Measurements from ENCODE around the gene MEOX2. TPM values are rescaled to one million over a fixed set of nuclear protein-coding genes. Genes with fewer than 3 reads are reported as not detected.

The MEOX2 gene
- total and polyA plus RNA-seq, 4 donors = 2.6 to 21.3 (median 11.5) TPM

DNA sequence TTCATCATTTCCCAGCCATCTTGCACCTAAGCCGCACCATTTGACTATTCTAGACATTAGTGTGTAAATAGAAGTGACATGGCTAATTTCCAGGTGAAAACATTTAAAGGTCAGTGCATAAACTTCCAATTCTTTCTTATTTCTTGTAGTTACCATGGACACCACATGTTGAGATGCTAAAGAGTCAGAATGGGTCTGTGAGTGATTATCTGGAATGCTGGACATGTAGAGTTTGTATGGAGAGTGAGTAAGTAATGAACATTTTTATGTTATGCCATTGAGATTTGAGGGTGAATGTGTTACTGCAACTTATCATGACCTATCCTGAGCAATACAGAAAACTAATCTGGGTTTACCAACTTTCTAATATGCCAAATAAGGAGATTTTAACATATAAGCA, 60.4 kb downstream of the MEOX2 start:
- H3K27ac ChIP-seq (ENCODE audit: low read depth, low read length) = no peak overlapping the region
- H3K27me3 ChIP-seq (ENCODE audit: control insufficient read depth, insufficient read depth, low read length) = no peaks in the 10 kb centered on the region
- no peaks in the 10 kb centered on the region for H3K36me3 ChIP-seq (ENCODE audit: control insufficient read depth, insufficient read depth, low read length)
- no peak for DNase-seq (ENCODE audit: low read depth in 4 of 6, low spot score in 6 of 6)
- no CpG with 5 or more reads among the region's 1 CpG for WGBS (ENCODE audit: insufficient coverage)
- no peaks in the 10 kb centered on the region for H3K4me1 ChIP-seq (ENCODE audit: control insufficient read depth, insufficient read depth, low read length)
- H3K9me3 ChIP-seq (ENCODE audit: control insufficient read depth, insufficient read depth, low read length) = no peaks in the 10 kb centered on the region
- no peak overlapping the region for H3K4me3 ChIP-seq (ENCODE audit: low read depth, low read length)

- Histone ChIP-seq H3K9me3 (ENCODE audit: control insufficient read depth, insufficient read depth, low read length) (no peaks in the 10 kb centered on the region), H3K27ac (ENCODE audit: low read depth, low read length) (no peak overlapping the region), H3K4me1 (ENCODE audit: control insufficient read depth, insufficient read depth, low read length) (no peaks in the 10 kb centered on the region), H3K27me3 (ENCODE audit: control insufficient read depth, insufficient read depth, low read length) (no peaks in the 10 kb centered on the region), H3K4me3 (ENCODE audit: low read depth, low read length) (no peak overlapping the region), H3K36me3 (ENCODE audit: control insufficient read depth, insufficient read depth, low read length) (no peaks in the 10 kb centered on the region)
- DNase-seq (ENCODE audit: low read depth in 4 of 6, low spot score in 6 of 6) = peak in 1 of 6 donors; percentile 40
- 100% methylated on average over 1 of the region's 1 CpG for WGBS (ENCODE audit: insufficient coverage)
These were observed 61.0 kb downstream of the MEOX2 start for GRCh38 chr7:15625466-15625865.

DNA sequence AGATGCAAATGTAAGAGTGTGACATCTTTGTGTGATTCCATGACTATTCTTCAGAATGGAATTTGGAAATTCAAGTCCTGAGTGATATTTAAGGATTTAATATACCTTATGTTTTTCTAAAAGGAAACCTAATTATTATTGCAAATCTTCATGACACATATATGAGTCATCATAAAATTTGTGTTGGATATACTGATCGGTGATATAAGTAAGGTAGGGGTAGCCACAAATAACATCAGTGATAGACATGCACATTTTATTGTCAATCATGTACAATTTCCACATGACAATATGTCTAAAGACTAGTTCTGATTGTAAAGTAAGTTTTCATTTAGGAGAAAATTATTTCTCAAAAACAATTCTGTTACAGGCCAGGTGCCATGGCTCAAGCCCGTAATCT, 65.0 kb downstream of the MEOX2 start:
- no peaks in the 10 kb centered on the region for H3K36me3 ChIP-seq (ENCODE audit: control insufficient read depth, insufficient read depth, low read length)
- H3K27ac ChIP-seq (ENCODE audit: low read depth, low read length) = no peak overlapping the region
- no peaks in the 10 kb centered on the region for H3K27me3 ChIP-seq (ENCODE audit: control insufficient read depth, insufficient read depth, low read length)
- H3K9me3 ChIP-seq (ENCODE audit: control insufficient read depth, insufficient read depth, low read length) = no peaks in the 10 kb centered on the region
- DNase-seq (ENCODE audit: low read depth in 4 of 6, low spot score in 6 of 6) = no peak
- no peaks in the 10 kb centered on the region for H3K4me1 ChIP-seq (ENCODE audit: control insufficient read depth, insufficient read depth, low read length)
- no peak overlapping the region for H3K4me3 ChIP-seq (ENCODE audit: low read depth, low read length)
- WGBS (ENCODE audit: insufficient coverage) = 78% methylated on average over 1 of the region's 2 CpGs

DNA sequence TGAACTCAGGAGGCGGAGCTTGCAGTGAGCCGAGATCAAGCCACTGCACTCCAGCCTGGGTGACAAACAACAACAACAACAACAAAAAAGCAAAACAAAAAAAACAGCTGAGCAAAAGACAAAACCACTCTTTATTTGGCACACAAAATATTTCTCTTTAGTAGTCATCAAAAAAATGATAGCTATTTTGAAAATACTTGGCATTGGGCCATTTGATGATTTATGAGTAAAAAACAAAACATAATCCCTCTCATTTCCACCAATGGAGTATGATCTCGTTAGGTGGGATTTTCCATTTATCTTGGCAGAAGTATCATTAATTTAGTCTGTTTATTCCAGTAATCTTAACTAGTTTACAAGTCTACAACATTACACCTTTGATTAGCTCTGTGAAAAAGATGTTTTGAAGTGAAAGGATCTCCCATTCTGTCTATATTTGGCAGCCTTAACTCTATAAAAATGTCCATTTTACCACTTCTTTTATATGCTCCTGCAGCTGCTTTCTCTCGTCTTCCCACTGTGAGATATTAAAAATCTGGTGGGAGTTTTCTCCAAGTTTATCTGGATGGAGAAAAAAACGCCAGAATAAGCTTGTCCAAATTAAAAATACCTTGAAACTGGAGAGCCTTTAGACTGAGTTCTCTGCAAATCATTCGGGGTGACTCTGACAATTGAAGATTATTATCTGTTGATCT, 65.8 kb downstream of the MEOX2 start:
- DNase-seq (ENCODE audit: low read depth in 4 of 6, low spot score in 6 of 6) = no peak
- H3K27me3 ChIP-seq (ENCODE audit: control insufficient read depth, insufficient read depth, low read length) = no peaks in the 10 kb centered on the region

DNA sequence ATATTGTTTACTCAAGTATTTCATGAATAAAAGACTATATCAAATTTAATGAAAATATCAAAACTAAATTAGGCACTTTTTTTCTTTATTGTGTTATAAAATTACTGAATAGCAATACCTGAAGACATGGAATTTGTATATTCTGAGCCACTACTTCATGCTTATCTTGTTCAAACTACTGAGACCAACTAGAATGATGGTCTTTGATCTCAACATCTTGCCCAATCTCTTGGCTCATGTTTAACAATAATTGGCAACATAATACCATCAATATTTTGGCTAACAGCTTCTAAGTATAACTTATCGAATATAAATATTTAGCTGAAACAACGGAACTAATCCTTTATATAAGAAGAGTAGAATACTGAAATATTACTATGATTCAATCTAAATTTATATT, 68.2 kb downstream of the MEOX2 start:
- Histone ChIP-seq H3K9me3 (ENCODE audit: control insufficient read depth, insufficient read depth, low read length) (no peaks in the 10 kb centered on the region), H3K27me3 (ENCODE audit: control insufficient read depth, insufficient read depth, low read length) (no peaks in the 10 kb centered on the region), H3K27ac (ENCODE audit: low read depth, low read length) (no peak overlapping the region), H3K4me3 (ENCODE audit: low read depth, low read length) (no peak overlapping the region), H3K36me3 (ENCODE audit: control insufficient read depth, insufficient read depth, low read length) (no peaks in the 10 kb centered on the region), H3K4me1 (ENCODE audit: control insufficient read depth, insufficient read depth, low read length) (no peaks in the 10 kb centered on the region)
- DNase-seq (ENCODE audit: low read depth in 4 of 6, low spot score in 6 of 6) = no peak
- WGBS (ENCODE audit: insufficient coverage) = no CpG with 5 or more reads among the region's 2 CpGs

More for the DNA sequence above, 65.8 kb downstream of the MEOX2 start:
- Histone ChIP-seq H3K36me3 (ENCODE audit: control insufficient read depth, insufficient read depth, low read length) (no peaks in the 10 kb centered on the region), H3K27ac (ENCODE audit: low read depth, low read length) (no peak overlapping the region), H3K4me1 (ENCODE audit: control insufficient read depth, insufficient read depth, low read length) (no peaks in the 10 kb centered on the region), H3K9me3 (ENCODE audit: control insufficient read depth, insufficient read depth, low read length) (no peaks in the 10 kb centered on the region), H3K4me3 (ENCODE audit: low read depth, low read length) (no peak overlapping the region)
- 92% methylated on average over 2 of the region's 6 CpGs for WGBS (ENCODE audit: insufficient coverage)

DNA sequence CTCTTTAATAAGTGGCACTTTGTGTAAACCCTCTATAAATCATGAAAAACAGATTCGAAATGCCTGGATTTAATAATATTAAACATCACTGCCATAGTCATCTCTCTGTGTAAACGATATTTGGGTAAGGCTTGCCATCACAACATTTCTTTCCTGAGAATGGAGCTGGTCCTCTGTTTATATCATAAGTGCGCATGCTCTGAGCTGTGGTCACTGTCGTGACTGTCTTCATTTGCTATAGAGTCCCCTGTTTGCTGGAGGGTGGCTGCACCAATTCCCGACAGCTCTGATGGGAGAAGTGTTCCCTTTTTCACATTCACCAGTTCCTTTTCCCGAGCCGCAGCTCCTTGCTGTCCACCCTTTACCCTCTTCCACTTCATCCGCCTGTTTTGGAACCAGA, 74.3 kb downstream of the MEOX2 start:
- no peaks in the 10 kb centered on the region for H3K9me3 ChIP-seq (ENCODE audit: control insufficient read depth, insufficient read depth, low read length)
- H3K36me3 ChIP-seq (ENCODE audit: control insufficient read depth, insufficient read depth, low read length) = no peaks in the 10 kb centered on the region
- 83% methylated on average over 3 of the region's 8 CpGs for WGBS (ENCODE audit: insufficient coverage)
- DNase-seq (ENCODE audit: low read depth in 4 of 6, low spot score in 6 of 6) = no peak
- H3K4me3 ChIP-seq (ENCODE audit: low read depth, low read length) = no peak overlapping the region
- no peaks in the 10 kb centered on the region for H3K4me1 ChIP-seq (ENCODE audit: control insufficient read depth, insufficient read depth, low read length)
- no peaks in the 10 kb centered on the region for H3K27me3 ChIP-seq (ENCODE audit: control insufficient read depth, insufficient read depth, low read length)
- H3K27ac ChIP-seq (ENCODE audit: low read depth, low read length) = no peak overlapping the region

GRCh38 chr7:15610503-15610902, 76.0 kb downstream of the MEOX2 start:
- no peaks in the 10 kb centered on the region for H3K36me3 ChIP-seq (ENCODE audit: control insufficient read depth, insufficient read depth, low read length)
- no peak overlapping the region for H3K27ac ChIP-seq (ENCODE audit: low read depth, low read length)
- no peaks in the 10 kb centered on the region for H3K4me1 ChIP-seq (ENCODE audit: control insufficient read depth, insufficient read depth, low read length)
- H3K9me3 ChIP-seq (ENCODE audit: control insufficient read depth, insufficient read depth, low read length) = no peaks in the 10 kb centered on the region
- H3K27me3 ChIP-seq (ENCODE audit: control insufficient read depth, insufficient read depth, low read length) = no peaks in the 10 kb centered on the region
- DNase-seq (ENCODE audit: low read depth in 4 of 6, low spot score in 6 of 6) = peak in 1 of 6 donors; percentile 67
- WGBS (ENCODE audit: insufficient coverage) = no CpG with 5 or more reads among the region's 2 CpGs
- H3K4me3 ChIP-seq (ENCODE audit: low read depth, low read length) = no peak overlapping the region

- Histone ChIP-seq H3K9me3 (ENCODE audit: control insufficient read depth, insufficient read depth, low read length) (no peaks in the 10 kb centered on the region), H3K36me3 (ENCODE audit: control insufficient read depth, insufficient read depth, low read length) (no peaks in the 10 kb centered on the region), H3K27me3 (ENCODE audit: control insufficient read depth, insufficient read depth, low read length) (no peaks in the 10 kb centered on the region), H3K27ac (ENCODE audit: low read depth, low read length) (no peak overlapping the region), H3K4me3 (ENCODE audit: low read depth, low read length) (no peak overlapping the region), H3K4me1 (ENCODE audit: control insufficient read depth, insufficient read depth, low read length) (no peaks in the 10 kb centered on the region)
- no peak for DNase-seq (ENCODE audit: low read depth in 4 of 6, low spot score in 6 of 6)
- WGBS (ENCODE audit: insufficient coverage) = no CpG with 5 or more reads among the region's 2 CpGs
These were observed 77.2 kb downstream of the MEOX2 start for GRCh38 chr7:15609287-15609686.

DNA sequence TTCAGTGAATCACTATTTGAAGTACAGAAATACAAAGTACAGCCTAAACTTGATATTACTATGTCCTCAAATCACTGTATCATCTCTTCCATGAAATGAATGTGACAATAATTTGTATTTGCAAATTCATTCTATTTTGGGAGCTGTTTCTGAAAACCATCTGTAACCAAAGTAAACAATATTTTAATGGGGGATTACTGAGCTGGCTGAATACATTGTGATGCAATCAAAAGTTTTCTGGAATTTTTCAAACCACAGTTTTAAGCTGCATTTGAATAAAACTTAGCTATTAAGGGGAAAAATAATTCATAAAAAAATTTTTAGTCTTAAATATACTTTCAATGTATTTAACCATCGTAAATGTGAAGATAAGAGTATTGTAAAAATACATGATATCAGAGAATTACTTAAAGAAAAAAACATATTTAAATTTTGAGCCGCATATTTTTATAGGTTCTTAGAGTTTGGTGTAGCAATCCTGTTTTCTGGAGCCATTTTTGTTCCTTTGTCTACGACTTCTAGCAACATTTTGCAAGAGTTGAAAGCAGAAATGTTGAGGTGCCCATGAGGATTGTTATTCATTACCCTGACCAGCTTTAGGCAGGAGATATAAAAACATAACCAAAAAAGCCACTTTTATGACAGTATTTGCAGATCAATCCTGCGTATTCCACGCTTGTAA, 78.8 kb downstream of the MEOX2 start:
- no CpG with 5 or more reads among the region's 5 CpGs for WGBS (ENCODE audit: insufficient coverage)

GRCh38 chr7:15606561-15606960, 79.9 kb downstream of the MEOX2 start:
- no peak overlapping the region for H3K27ac ChIP-seq (ENCODE audit: low read depth, low read length)
- no peaks in the 10 kb centered on the region for H3K9me3 ChIP-seq (ENCODE audit: control insufficient read depth, insufficient read depth, low read length)
- H3K27me3 ChIP-seq (ENCODE audit: control insufficient read depth, insufficient read depth, low read length) = no peaks in the 10 kb centered on the region
- no peak overlapping the region for H3K4me3 ChIP-seq (ENCODE audit: low read depth, low read length)
- H3K36me3 ChIP-seq (ENCODE audit: control insufficient read depth, insufficient read depth, low read length) = no peaks in the 10 kb centered on the region
- WGBS (ENCODE audit: insufficient coverage) = no CpG with 5 or more reads among the region's 3 CpGs
- no peak for DNase-seq (ENCODE audit: low read depth in 4 of 6, low spot score in 6 of 6)
- H3K4me1 ChIP-seq (ENCODE audit: control insufficient read depth, insufficient read depth, low read length) = no peaks in the 10 kb centered on the region

More for the DNA sequence above, 78.8 kb downstream of the MEOX2 start:
- Histone ChIP-seq H3K4me1 (ENCODE audit: control insufficient read depth, insufficient read depth, low read length) (no peaks in the 10 kb centered on the region), H3K27ac (ENCODE audit: low read depth, low read length) (no peak overlapping the region), H3K9me3 (ENCODE audit: control insufficient read depth, insufficient read depth, low read length) (no peaks in the 10 kb centered on the region), H3K4me3 (ENCODE audit: low read depth, low read length) (no peak overlapping the region), H3K36me3 (ENCODE audit: control insufficient read depth, insufficient read depth, low read length) (no peaks in the 10 kb centered on the region), H3K27me3 (ENCODE audit: control insufficient read depth, insufficient read depth, low read length) (no peaks in the 10 kb centered on the region)
- no peak for DNase-seq (ENCODE audit: low read depth in 4 of 6, low spot score in 6 of 6)

Measured in spinal cord (tissue), 10 donors.